Mucosa of descending colon (tissue), 3 donors: ENCODE results near the gene CCAR1. TPM values are rescaled to one million over a fixed set of nuclear protein-coding genes. Genes with fewer than 3 reads are reported as not detected.

Experiments
- ATAC-seq: fragments of 200-7000 bp; cut with Tn5 transposase; one replicate; pipeline ENCODE4 v1.9.1; 2020; ENCODE audit warnings: mild to moderate bottlenecking, moderate library complexity
- DNase-seq, 3 donors: peaks; one replicate each; pipeline ENCODE4 v3.0.0-alpha.2; 2020
- H3K36me3 ChIP-seq: fragments of 200-600 bp; one replicate; pipeline ENCODE4 v1.8.0; 2021; ENCODE audit warnings: low read depth, mild to moderate bottlenecking
- H3K4me1 ChIP-seq: fragments of 200-600 bp; one replicate; pipeline ENCODE4 v1.8.0; 2021; ENCODE audit warnings: low read depth, mild to moderate bottlenecking
- H3K4me3 ChIP-seq: fragments of 200-600 bp; one replicate; pipeline ENCODE4 v1.8.0; 2021; ENCODE audit warnings: mild to moderate bottlenecking
- H3K9me3 ChIP-seq: fragments of 200-600 bp; one replicate; pipeline ENCODE4 v1.8.0; 2021; ENCODE audit warnings: mild to moderate bottlenecking
- CTCF ChIP-seq: fragments of 200-600 bp; IDR thresholded peaks from one replicate; pipeline ENCODE4 v1.8.0; 2022; ENCODE audit warnings: antibody characterized with exemption, mild to moderate bottlenecking
- intact Hi-C, 2 donors: fragments of 100-400 bp; cut with DNase I in 1 of 2; cut with micrococcal nuclease in 1 of 2; formaldehyde crosslinking; loops; one replicate each; pipeline versions ENCODE4 v1.11.0 to v1.11.1; 2022; cut with DNase I, micrococcal nuclease
- total RNA-seq, 3 donors: library from RNA; stranded (reverse); fragmentation: NEBNext Ultra II Directional in 2 of 3; extraction: Animal tissue kit (Norgen Biotek cat#: 25700) in 2 of 3; gene quantifications; one replicate each; pipeline versions ENCODE4 v1.2.1 to v1.2.4, GENCODE V29; 2021 to 2023
- donor health status: DM: no; HTN: no; CAD: no; lungs with moderate emphysema.
- donor health status: DM: no; HTN: no; CAD: no.
- donor health status: DM: no; HTN: yes; CAD: no.

The CCAR1 gene
- total RNA-seq, 3 donors from 2014 or later, result 45.6 to 58.2 (median 49.1) TPM

GRCh38 chr10:68784476-68784875 lies 63.4 kb downstream of the CCAR1 start:
- peaks cover 8% of the 10 kb centered on the region for H3K36me3 ChIP-seq
- ATAC-seq, result no peak

DNA sequence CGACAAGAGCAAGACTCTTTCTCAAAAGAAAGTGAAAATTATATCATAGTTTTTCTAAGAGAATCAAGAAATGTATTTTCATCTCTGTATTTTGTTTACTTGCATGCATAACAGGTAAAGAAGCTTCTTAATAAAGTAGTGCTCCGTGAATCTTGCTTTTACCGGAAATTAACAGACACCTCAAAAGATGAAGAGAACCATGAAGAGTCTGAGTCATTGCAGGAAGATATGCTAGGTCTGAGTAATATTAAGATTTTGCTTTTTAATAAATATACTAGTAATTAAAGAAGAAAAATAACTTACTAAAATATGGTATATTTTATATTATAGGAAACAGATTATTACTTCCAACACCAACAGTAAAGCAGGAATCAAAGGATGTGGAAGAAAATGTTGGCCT lies 66.8 kb downstream of the CCAR1 start:
- peaks cover 11% of the 10 kb centered on the region for H3K36me3 ChIP-seq
- no peaks in the 10 kb centered on the region for H3K4me1 ChIP-seq
- no peaks in the 10 kb centered on the region for H3K9me3 ChIP-seq
- intact Hi-C loops, result no loop called here
- no peak overlapping the region for H3K4me3 ChIP-seq
- no peak for ATAC-seq
- no peak for TF ChIP-seq CTCF
- DNase-seq, result no peak

More at GRCh38 chr10:68784476-68784875, 63.4 kb downstream of the CCAR1 start:
- H3K9me3 ChIP-seq, result no peaks in the 10 kb centered on the region
- no peak for DNase-seq
- H3K4me3 ChIP-seq, result no peak overlapping the region
- no peaks in the 10 kb centered on the region for H3K4me1 ChIP-seq
- no peak for TF ChIP-seq CTCF
- intact Hi-C loops, result no loop called here

- Histone ChIP-seq H3K9me3 (no peaks in the 10 kb centered on the region), H3K4me1 (no peaks in the 10 kb centered on the region), H3K4me3 (no peak overlapping the region), H3K36me3 (peaks cover 11% of the 10 kb centered on the region)
- intact Hi-C loops, result loop anchor here (10.0 kb wide), 1 partner anchor 104 kb away; no protein-coding TSS in a partner anchor
- ATAC-seq (no peak), DNase-seq (no peak)
- no peak for TF ChIP-seq CTCF
Measured at GRCh38 chr10:68790476-68790875, 69.4 kb downstream of the CCAR1 start.

- no peak for TF ChIP-seq CTCF
- Histone ChIP-seq H3K9me3 (no peaks in the 10 kb centered on the region), H3K4me1 (no peaks in the 10 kb centered on the region), H3K4me3 (no peak overlapping the region), H3K36me3 (peaks cover 11% of the 10 kb centered on the region)
- ATAC-seq (no peak), DNase-seq (no peak)
- intact Hi-C loops, result loop anchor here (10.0 kb wide), 1 partner anchor 103 kb away; no protein-coding TSS in a partner anchor
Measured at GRCh38 chr10:68792115-68792514, 71.1 kb downstream of the CCAR1 start.

DNA sequence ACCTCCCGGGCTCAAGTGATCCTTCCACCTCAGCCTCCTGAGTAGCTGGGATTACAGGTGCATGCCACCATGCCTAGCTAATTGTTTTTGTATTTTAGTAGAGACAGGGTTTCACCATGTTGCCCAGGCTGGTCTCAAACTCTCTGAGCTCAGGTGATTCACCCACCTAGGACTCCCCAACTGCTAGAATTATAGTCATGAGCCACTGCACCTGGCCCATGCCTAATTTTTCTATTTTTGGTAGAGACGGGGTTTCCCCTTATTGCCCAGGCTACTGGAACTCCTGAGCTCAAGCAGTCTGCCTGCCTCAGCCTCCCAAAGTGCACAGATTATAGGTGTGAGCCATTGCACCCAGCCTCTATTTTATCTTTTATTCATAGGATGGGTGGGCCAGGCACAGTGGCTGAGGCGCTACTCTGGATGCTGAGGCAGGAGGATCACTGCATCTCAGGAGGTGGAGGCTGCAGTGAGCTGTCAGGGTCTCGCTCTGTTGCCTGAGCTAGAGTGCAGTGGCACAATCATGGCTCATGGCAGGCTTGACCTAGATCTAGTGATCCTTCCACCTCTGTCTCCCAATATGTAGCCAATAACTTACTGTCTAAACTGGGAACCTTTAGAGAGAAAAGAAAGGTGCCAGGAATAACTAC lies 75.0 kb downstream of the CCAR1 start:
- DNase-seq, result no peak
- Histone ChIP-seq H3K9me3 (no peaks in the 10 kb centered on the region), H3K4me1 (no peaks in the 10 kb centered on the region), H3K36me3 (no peaks in the 10 kb centered on the region), H3K4me3 (no peak overlapping the region)
- intact Hi-C loops, result loop anchor here (10.0 kb wide), 1 partner anchor 99 kb away; no protein-coding TSS in a partner anchor
- no peak for ATAC-seq
- TF ChIP-seq CTCF, result no peak
